NCI-H2029 treated with DMSO at 0.1 percent for 48 hours (cell line): Measurements from ENCODE around the gene CNTLN.
"Not testable (repeated sequence)": the region's sequence is repeated elsewhere in the genome, so short reads cannot be mapped to it uniquely, and the experiment has no call there.

ENCODE experiments used
- DNase-seq: peaks from one replicate; lab custom pipeline; 2025; lab: John Stamatoyannopoulos, UW

The CNTLN gene

GRCh38 chr9:17171309-17172094, 36.7 kb downstream of the CNTLN start:
- DNase-seq, result no peak

GRCh38 chr9:17177496-17177895, 42.7 kb downstream of the CNTLN start:
- DNase-seq, result not testable (repeated sequence)

- DNase-seq, result no peak
These were observed 50.7 kb downstream of the CNTLN start for GRCh38 chr9:17185481-17186029.

DNA sequence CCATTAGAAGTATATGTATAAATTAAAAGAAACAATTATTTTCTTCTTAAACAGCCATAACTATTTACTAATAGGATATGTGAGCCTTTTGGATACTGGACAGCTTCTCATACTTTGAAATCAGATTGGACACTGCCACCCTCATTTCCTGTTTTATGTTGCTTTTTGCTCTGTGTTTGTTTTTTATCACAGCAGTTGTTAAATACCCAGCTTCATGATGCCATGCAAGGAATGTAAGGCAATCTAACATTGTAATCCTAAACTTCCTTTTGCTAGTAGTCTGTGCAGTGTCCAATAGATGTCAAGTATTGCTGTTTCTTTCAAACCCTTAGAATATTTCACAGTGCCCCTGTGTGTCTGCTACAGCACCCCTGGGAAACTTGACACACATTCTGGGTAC, 56.2 kb downstream of the CNTLN start:
- DNase-seq, result no peak

DNA sequence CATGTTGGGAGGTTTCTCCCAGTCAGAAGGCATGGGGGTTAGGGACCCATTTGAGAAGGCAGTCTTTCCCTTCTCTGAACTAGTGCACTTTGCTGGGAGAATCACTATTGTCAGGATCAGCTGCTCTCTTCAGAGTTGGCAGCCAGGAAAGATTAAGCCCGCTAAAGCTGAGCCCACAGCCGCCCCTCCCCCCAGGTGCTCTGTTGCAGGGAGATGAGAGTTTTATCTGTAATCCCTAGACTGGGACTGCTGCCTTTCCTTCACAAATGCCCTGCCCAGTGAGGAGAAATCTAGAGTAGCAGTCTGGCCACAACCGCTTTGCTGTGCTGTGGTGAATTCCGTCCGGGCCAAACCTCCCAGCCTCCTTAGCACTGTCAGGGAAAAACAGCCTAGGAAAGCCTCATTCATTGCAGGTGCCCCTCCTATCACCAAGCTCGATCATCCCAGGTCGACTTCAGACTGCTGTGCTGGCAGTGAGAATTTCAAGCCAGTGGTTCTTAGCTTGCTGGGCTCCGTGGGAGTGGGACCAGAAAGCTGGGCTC, 69.8 kb downstream of the CNTLN start:
- DNase-seq, result no peak

- DNase-seq, result no peak
These were observed 81.2 kb downstream of the CNTLN start for GRCh38 chr9:17216011-17216410.

DNA sequence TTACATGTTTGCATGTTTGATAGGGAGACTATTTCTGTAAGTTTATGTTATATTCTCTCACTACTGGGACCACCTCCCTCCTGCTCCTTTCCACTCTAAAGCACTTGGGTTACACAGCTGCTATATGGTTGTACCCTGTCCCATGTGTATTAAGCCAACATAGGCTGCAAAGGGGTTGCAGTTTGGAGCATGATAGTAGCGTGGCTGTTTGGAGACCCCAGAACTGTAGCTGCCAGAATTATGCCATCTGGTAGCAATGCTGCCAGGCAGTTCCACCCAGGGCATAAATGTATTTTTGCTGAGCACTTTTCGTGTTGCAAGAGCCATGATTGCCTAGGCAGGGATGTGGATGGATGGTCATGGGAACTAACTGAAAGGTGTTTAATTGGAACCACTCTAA, 81.8 kb downstream of the CNTLN start:
- no peak for DNase-seq

DNA sequence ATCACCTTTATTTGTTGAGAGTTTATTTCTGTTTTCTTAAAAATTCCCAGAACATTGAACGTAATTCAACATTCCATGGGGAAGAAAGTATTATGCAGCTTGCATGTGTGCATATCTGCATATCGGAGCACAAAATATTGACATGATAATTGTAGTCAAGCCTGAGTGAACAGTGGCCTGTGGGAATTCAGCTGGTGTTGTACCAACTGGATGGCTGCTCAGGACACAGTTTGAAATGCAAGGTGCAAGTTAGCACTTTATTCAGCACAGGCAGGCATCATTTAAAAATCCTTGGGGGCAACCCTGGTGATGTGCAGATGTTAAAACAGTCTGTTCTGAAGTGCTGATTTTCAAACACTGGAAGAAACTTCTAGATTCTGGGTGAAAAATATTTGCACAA, 82.4 kb downstream of the CNTLN start:
- DNase-seq, result no peak

GRCh38 chr9:17219261-17219660, 84.4 kb downstream of the CNTLN start:
- no peak for DNase-seq

DNA sequence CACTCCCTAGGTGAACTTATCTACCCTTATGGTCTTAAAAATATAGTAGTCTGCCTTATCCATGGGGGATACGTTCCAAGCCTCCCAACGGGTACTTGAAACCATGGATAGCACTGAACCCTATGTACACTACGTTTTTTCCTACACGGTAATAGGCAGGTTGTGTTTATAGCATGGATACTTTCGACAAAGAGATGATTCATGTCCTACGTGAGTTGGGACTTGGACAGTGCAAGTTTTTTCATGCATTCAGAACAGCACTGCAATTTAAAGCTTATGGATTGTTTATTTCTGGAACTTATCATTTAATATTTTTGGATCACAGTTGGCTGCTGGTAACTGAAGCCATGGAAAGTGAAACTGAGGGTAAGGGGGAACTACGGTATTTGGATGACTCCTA, 88.1 kb downstream of the CNTLN start:
- no peak for DNase-seq

DNA sequence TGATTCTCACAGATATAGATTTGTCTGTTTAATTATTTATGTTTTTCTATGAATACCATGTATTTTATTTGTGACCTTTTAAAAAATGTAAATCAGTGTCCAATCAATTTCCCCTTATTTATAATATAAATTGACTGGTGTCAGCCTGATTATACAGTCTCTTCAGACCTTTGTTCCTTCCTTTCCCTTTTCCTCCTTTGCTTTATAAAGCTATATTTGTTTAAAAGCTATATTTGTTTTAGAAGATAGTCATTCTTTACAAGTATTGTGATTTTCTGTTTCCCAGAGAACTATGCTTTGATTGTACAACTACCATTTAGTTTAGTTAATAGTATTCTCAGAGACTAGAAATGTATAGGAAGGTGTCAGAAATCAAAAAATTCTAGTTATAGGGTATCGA, 90.6 kb downstream of the CNTLN start:
- DNase-seq, result no peak

DNA sequence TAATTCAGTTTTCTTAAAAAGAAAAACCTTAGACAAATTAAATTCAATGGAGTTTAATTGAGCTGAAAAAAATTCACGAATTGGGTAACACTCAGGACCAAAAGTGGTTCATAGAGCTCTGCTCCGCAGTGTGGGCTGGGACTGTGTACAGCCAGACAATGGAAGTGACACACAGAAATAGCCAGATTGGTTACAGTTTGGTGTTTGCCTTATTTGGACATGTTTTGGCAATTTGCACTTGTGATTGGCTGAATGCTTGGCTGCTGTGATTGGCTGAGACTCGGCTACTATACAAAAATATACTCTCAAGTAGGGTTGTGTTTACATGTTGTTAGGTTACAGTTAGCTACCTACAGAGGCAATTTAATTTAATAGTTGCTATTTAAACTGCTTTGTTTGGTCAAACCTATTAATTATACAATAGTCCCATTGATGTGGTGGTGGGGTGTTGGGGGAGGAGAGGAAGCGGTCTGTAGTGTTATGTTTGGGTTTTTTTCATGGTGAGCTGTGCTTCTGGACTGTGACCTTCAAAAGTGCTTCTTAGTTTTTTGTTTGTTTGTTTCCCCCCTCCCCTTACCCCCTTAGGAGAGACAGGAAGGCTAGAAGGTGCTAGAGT, 95.2 kb downstream of the CNTLN start:
- no peak for DNase-seq

DNA sequence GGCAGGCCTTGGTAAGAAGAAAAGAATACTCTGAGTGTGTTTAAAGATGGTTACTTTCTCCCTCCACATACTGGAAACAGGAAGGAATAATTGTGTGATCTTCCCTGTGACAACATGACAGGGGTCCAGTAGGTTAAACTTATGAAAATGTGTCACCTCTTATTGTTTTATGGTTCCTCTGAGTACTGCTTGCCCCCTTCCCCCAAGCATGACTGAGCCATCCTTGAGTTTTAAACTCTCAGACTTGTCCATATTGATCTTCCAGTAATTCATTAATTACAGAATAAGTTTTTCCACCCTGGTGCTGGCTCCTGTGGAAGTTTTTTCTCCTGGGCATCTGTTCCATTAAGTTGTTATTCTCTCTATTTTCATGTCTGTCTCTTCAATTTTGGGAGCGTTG, 95.8 kb downstream of the CNTLN start:
- no peak for DNase-seq

DNA sequence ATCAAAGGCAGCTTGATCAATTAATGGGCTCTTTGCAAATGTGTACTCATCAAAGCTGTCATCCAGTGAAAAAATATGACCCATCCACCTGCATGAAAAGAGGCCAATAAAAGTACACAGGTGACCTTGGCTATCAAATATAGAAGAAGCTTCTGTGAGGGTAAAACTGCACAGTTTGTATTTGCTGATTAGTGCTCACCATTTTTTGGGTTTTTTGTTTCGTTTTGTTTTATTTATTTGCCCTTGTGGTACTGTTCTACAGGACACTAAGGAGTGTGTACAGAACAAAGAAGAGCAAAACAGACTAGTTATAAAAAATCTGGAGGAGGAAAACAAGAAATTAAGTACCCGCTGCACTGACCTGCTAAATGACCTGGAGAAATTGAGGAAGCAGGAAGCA, 101.3 kb downstream of the CNTLN start:
- no peak for DNase-seq

- no peak for DNase-seq
These were observed 111.9 kb downstream of the CNTLN start for GRCh38 chr9:17246770-17247169.

DNA sequence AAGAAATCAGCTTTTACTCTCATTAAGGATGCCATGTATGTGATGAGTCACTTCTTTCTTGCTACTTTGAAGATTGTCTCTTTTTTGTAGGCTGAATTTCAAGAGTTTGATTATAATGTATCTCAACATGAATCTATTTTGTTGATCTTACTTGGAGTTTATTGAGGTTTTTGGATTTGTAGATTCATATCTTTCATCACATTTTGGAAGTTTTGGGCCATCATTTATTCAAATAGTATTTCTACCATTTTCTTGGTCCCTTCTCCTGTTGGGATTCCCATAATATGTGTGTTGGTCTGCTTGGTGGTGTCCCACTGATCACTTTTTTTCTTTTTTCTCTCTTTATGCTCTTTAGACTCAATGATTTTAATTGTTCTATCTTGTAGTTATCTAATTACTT, 116.3 kb downstream of the CNTLN start:
- no peak for DNase-seq

- not testable (repeated sequence) for DNase-seq
These were observed 133.8 kb downstream of the CNTLN start for GRCh38 chr9:17268531-17269188.

- no peak for DNase-seq
These were observed 135.0 kb downstream of the CNTLN start for GRCh38 chr9:17269799-17270198.

- no peak for DNase-seq
These were observed 137.7 kb downstream of the CNTLN start for GRCh38 chr9:17272536-17272935.

DNA sequence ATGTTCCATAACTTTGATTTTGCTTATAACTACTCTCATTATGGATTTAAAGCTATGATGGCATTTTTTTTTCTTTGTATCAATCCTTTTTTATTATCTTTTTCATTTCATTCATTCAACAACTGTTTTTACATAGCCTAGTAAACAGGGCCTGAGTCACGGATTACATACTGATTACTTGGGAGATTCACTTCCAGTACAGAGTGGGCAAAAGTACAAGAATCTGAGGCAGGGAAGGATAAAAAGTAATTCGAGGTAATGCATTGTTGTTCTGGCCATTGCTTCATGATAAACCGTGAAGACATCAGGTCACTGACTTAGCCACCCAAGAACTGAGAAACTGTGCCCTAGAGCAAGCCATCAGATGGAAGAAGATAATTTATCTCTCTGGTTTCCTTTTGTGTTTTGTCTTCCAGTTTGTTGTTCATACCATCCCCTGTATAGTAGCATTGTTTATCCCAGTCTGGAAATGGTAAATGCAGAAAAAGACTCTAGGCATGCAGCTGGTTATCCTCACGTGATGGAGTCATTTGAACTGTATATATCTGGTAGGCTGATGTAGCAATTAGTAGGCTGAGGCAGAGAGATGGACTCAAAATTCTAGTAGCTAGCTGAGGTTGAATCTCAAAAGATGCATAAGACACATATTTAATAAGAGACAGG, 145.6 kb downstream of the CNTLN start:
- DNase-seq, result no peak

- DNase-seq, result not testable (repeated sequence)
These were observed 155.8 kb downstream of the CNTLN start for GRCh38 chr9:17290673-17291072.

DNA sequence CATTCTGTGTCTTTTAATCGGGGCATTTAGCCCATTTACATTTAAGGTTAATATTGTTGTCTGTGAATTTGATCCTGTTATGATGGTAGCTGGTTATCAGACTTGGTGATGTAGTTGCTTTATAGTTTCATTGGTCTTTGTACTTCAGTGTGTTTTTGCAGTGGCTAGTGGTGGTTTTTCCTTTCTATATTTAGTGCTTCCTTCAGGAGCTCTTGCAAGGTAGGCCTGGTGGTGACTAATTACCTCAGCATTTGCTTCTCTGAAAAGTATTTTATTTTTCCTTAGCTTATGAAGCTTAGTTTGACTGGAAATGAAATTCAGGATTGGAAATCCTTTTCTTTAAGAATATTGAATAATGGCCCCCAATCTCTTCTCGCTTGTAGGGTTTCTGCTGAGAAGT, 156.9 kb downstream of the CNTLN start:
- no peak for DNase-seq
